HepG2 (cell line): ENCODE measurements around the gene CCDC88B. TPM values are rescaled to one million over a fixed set of nuclear protein-coding genes. Genes with fewer than 3 reads are reported as not detected.

Experiments
- BHLHE40 ChIP-seq: IDR thresholded peaks from 2 replicates; pipeline ENCODE4 v1.6.1; 2011; ENCODE audit warnings: low read length, improper control_type of control experiment
- FOXC1 ChIP-seq: sonication (generic); formaldehyde crosslinking; IDR thresholded peaks from 2 replicates; pipeline ENCODE4 v1.8.0; 2022; ENCODE audit warnings: mild to moderate bottlenecking, missing genetic modification reagents, borderline replicate concordance
- HES4 ChIP-seq: sonication (generic); formaldehyde crosslinking; IDR thresholded peaks from 2 replicates; pipeline ENCODE4 v1.9.0; 2021; ENCODE audit warnings: mild to moderate bottlenecking, missing genetic modification reagents, borderline replicate concordance
- HIVEP1 ChIP-seq: sonication (generic); formaldehyde crosslinking; IDR thresholded peaks from 2 replicates; pipeline ENCODE4 v1.4.0; 2020; ENCODE audit warnings: mild to moderate bottlenecking, missing genetic modification reagents
- TOE1 ChIP-seq: sonication (generic); formaldehyde crosslinking; IDR thresholded peaks from 2 replicates; pipeline ENCODE4 v1.4.0; 2020; ENCODE audit warnings: mild to moderate bottlenecking, missing genetic modification reagents
- U2AF2 ChIP-seq: fragments of 200-400 bp; formaldehyde crosslinking; IDR thresholded peaks from 2 replicates; pipeline ENCODE4 v1.6.1; 2017; ENCODE audit warnings: low read depth, mild to moderate bottlenecking, low read length
- ZNF34 ChIP-seq: sonication (generic); formaldehyde crosslinking; IDR thresholded peaks from 2 replicates; pipeline ENCODE4 v1.4.0; 2020; ENCODE audit warnings: mild to moderate bottlenecking, missing genetic modification reagents, borderline replicate concordance
- polyA plus RNA-seq, 8 experiments: library from polyadenylated mRNA; depleted of rRNA in 3 of 8; stranded (reverse) in 7 of 8; unstranded in 1 of 8; fragments of >200 nt; fragmentation: Illumina TruSeq in 4 of 8; extraction: Trizol in 4 of 8; gene quantifications; 2 replicates each; pipeline versions ENCODE4 v1.2.1 to v1.2.3, GENCODE V29; 2011 to 2016; ENCODE audit warnings: low read depth in 4 of 8, missing spikeins in 1 of 8, mixed read lengths in 1 of 8; ENCODE audit not compliant: insufficient read depth in 1 of 8
- total RNA-seq, 5 experiments: library from RNA; depleted of rRNA; stranded (reverse); fragments of >200 nt; fragmentation: Illumina TruSeq; extraction: Trizol; gene quantifications; 2 replicates each; pipeline ENCODE4 v1.2.3, GENCODE V29; 2016; ENCODE audit warnings: low read depth in 1 of 5
- TF ChIP-seq, protein P1 (sequence below), 2 experiments: fragments of 450-650 bp in 1 of 2; sonication (generic) in 1 of 2; formaldehyde crosslinking in 1 of 2; IDR thresholded peaks; 2 replicates each; pipeline versions ENCODE4 v1.6.1 to v1.8.0; 2016 to 2022; ENCODE audit warnings: antibody characterized with exemption in 1 of 2, mild to moderate bottlenecking in 1 of 2, missing genetic modification reagents in 1 of 2
- TF ChIP-seq, protein P2 (sequence below): IDR thresholded peaks from 2 replicates; pipeline ENCODE4 v1.6.1; 2016; ENCODE audit warnings: low read depth, control low read depth
- TF ChIP-seq, protein P3 (sequence below), 2 experiments: sonication (generic) in 1 of 2; formaldehyde crosslinking in 1 of 2; IDR thresholded peaks; 2 replicates each; pipeline versions ENCODE4 v1.4.0 to v1.6.1; 2016 to 2020; ENCODE audit warnings: borderline replicate concordance in 1 of 2, low read depth in 1 of 2, mild to moderate bottlenecking in 1 of 2, missing genetic modification reagents in 1 of 2
- TF ChIP-seq, protein P4 (sequence below): sonication (generic); formaldehyde crosslinking; IDR thresholded peaks from 2 replicates; pipeline ENCODE4 v1.5.0; 2020; ENCODE audit warnings: missing genetic modification reagents

The CCDC88B gene
- total and polyA plus RNA-seq, 2 of the 13 experiments (the other 11 are each of a cell fraction or from before 2014, with no cell fraction given), result 3.6 to 4.8 TPM

DNA sequence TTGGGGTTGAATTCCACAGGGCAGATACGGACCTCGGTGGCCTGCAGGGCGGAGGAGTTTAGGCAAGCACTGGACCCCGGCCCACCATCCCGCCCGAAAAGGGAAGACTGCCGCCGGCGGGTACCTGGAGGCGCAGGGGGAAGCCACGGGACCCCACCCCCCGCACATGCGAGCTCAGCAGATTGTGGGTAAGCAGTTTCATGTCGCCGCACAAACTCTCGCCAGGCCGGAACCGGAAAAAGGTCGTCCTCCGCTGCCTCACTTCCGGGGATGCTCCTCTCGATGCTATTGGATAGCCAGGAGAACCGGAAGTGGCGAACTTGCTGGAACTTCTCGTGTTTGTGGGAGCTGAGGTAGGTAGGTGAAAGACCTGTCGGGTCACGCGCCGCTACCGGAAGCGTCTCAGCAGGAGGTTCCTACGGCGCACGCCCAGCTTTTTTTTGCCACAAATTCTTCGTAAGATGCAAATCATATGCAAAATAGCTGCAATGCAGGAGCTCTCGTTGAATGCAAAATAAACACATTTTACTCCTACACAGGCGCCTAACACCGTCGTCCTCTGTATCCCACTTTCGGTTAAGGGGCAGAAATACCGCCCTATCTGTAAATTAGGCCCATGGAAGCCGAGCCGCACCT is 22.6 kb upstream of the CCDC88B start, which contains the start of gene TRMT112 (continued):
- TF ChIP-seq, protein P1, sequence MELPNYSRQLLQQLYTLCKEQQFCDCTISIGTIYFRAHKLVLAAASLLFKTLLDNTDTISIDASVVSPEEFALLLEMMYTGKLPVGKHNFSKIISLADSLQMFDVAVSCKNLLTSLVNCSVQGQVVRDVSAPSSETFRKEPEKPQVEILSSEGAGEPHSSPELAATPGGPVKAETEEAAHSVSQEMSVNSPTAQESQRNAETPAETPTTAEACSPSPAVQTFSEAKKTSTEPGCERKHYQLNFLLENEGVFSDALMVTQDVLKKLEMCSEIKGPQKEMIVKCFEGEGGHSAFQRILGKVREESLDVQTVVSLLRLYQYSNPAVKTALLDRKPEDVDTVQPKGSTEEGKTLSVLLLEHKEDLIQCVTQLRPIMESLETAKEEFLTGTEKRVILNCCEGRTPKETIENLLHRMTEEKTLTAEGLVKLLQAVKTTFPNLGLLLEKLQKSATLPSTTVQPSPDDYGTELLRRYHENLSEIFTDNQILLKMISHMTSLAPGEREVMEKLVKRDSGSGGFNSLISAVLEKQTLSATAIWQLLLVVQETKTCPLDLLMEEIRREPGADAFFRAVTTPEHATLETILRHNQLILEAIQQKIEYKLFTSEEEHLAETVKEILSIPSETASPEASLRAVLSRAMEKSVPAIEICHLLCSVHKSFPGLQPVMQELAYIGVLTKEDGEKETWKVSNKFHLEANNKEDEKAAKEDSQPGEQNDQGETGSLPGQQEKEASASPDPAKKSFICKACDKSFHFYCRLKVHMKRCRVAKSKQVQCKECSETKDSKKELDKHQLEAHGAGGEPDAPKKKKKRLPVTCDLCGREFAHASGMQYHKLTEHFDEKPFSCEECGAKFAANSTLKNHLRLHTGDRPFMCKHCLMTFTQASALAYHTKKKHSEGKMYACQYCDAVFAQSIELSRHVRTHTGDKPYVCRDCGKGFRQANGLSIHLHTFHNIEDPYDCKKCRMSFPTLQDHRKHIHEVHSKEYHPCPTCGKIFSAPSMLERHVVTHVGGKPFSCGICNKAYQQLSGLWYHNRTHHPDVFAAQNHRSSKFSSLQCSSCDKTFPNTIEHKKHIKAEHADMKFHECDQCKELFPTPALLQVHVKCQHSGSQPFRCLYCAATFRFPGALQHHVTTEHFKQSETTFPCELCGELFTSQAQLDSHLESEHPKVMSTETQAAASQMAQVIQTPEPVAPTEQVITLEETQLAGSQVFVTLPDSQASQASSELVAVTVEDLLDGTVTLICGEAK (IDR thresholded peaks at IDR 0.05), result peak; percentile 94
- TF ChIP-seq, protein P1 (CRISPR knock-in tag; IDR thresholded peaks at IDR 0.05), result no peak; the same call in 1 of the 2 replicates
- TF ChIP-seq HES4, result no peak
- 0 out of 2 replicates have a peak, but pooled peaks have one; percentile 2 for TF ChIP-seq U2AF2
- TF ChIP-seq, protein P2, sequence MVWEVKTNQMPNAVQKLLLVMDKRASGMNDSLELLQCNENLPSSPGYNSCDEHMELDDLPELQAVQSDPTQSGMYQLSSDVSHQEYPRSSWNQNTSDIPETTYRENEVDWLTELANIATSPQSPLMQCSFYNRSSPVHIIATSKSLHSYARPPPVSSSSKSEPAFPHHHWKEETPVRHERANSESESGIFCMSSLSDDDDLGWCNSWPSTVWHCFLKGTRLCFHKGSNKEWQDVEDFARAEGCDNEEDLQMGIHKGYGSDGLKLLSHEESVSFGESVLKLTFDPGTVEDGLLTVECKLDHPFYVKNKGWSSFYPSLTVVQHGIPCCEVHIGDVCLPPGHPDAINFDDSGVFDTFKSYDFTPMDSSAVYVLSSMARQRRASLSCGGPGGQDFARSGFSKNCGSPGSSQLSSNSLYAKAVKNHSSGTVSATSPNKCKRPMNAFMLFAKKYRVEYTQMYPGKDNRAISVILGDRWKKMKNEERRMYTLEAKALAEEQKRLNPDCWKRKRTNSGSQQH, result no peak; the same call in 1 of the 2 replicates
- TF ChIP-seq TOE1 (CRISPR knock-in tag), result no peak
- TF ChIP-seq FOXC1, result no peak
- peak; percentile 83; the same call in 1 of the 2 replicates for TF ChIP-seq HIVEP1 (CRISPR knock-in tag)
- TF ChIP-seq BHLHE40, result peak; percentile 65
- TF ChIP-seq, protein P3, sequence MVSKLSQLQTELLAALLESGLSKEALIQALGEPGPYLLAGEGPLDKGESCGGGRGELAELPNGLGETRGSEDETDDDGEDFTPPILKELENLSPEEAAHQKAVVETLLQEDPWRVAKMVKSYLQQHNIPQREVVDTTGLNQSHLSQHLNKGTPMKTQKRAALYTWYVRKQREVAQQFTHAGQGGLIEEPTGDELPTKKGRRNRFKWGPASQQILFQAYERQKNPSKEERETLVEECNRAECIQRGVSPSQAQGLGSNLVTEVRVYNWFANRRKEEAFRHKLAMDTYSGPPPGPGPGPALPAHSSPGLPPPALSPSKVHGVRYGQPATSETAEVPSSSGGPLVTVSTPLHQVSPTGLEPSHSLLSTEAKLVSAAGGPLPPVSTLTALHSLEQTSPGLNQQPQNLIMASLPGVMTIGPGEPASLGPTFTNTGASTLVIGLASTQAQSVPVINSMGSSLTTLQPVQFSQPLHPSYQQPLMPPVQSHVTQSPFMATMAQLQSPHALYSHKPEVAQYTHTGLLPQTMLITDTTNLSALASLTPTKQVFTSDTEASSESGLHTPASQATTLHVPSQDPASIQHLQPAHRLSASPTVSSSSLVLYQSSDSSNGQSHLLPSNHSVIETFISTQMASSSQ (IDR thresholded peaks at IDR 0.05; ENCODE audit: low read depth), result no peak
- TF ChIP-seq, protein P3 (CRISPR knock-in tag; IDR thresholded peaks at IDR 0.05; ENCODE audit: borderline replicate concordance), result 0 out of 2 replicates have a peak, but pooled peaks have one; percentile 25
- no peak for TF ChIP-seq ZNF34
- TF ChIP-seq, protein P4, sequence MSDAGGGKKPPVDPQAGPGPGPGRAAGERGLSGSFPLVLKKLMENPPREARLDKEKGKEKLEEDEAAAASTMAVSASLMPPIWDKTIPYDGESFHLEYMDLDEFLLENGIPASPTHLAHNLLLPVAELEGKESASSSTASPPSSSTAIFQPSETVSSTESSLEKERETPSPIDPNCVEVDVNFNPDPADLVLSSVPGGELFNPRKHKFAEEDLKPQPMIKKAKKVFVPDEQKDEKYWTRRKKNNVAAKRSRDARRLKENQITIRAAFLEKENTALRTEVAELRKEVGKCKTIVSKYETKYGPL (CRISPR knock-in tag), result no peak
